Stimulated activated CD8-positive, alpha-beta memory T cell treated with anti-CD3 and anti-CD28 coated beads, Interleukin-7, amount 100 ng/mL, for 24 hours (primary cell): ENCODE data around the gene MLN.
A peak's percentile ranks its signal among the peaks of the same experiment; 100 is the strongest.

Experiments used
- DNase-seq: peaks from one replicate; pipeline ENCODE4 v3.0.0-alpha.2; 2020; ENCODE audit warnings: low read depth

Gene MLN

GRCh38 chr6:33788694-33789549 lies 14.9 kb downstream of the MLN start, which contains the start of gene LEMD2:
TSS of gene LEMD2 (minus strand) at chr6:33789130. CDS start at chr6:33789116, 14 bp downstream.
- DNase-seq = peak; percentile 89

- DNase-seq = peak; percentile 24
Observed at GRCh38 chr6:33787954-33788693, 15.7 kb downstream of the MLN start.

- no peak for DNase-seq
Observed at GRCh38 chr6:33787346-33787953, 16.4 kb downstream of the MLN start.

GRCh38 chr6:33786736-33787135 lies 17.1 kb downstream of the MLN start:
- DNase-seq = no peak

- DNase-seq = no peak
Observed at GRCh38 chr6:33785778-33786177, 18.0 kb downstream of the MLN start.

GRCh38 chr6:33784787-33785186 lies 19.0 kb downstream of the MLN start:
- DNase-seq = no peak

GRCh38 chr6:33783781-33784520 lies 19.9 kb downstream of the MLN start:
- DNase-seq = no peak

- DNase-seq = no peak
Observed at GRCh38 chr6:33782561-33782960, 21.2 kb downstream of the MLN start.

GRCh38 chr6:33781131-33781975 lies 22.4 kb downstream of the MLN start:
- DNase-seq = no peak

GRCh38 chr6:33779895-33780294 lies 23.9 kb downstream of the MLN start:
- DNase-seq = no peak

- no peak for DNase-seq
Observed at GRCh38 chr6:33779290-33779689, 24.5 kb downstream of the MLN start.

- no peak for DNase-seq
Observed at GRCh38 chr6:33778444-33779121, 25.2 kb downstream of the MLN start.

GRCh38 chr6:33777398-33778388 lies 26.1 kb downstream of the MLN start:
- DNase-seq = no peak

- no peak for DNase-seq
Observed at GRCh38 chr6:33776764-33777163, 27.0 kb downstream of the MLN start.

- DNase-seq = no peak
Observed at GRCh38 chr6:33776186-33776585, 27.6 kb downstream of the MLN start.

GRCh38 chr6:33774774-33775173 lies 29.0 kb downstream of the MLN start:
- no peak for DNase-seq

GRCh38 chr6:33772902-33773472 lies 30.8 kb downstream of the MLN start:
- no peak for DNase-seq

- no peak for DNase-seq
Observed at GRCh38 chr6:33772082-33772830, 31.5 kb downstream of the MLN start.
